Urinary bladder (tissue), 4 donors: ENCODE data around the gene LMX1A. TPM values are rescaled to one million over a fixed set of nuclear protein-coding genes. Genes with fewer than 3 reads are reported as not detected.

Source experiments
- DNase-seq: peaks from one replicate; pipeline ENCODE4 v3.0.0-alpha.2; 2015; ENCODE audit errors: extremely low spot score
- H3K27ac ChIP-seq: one replicate; pipeline ENCODE4 v1.5.1; 2013; ENCODE audit warnings: low read depth, mild to moderate bottlenecking, moderate library complexity
- H3K36me3 ChIP-seq: one replicate; pipeline ENCODE4 v1.6.1; 2013; ENCODE audit warnings: mild to moderate bottlenecking, moderate library complexity; ENCODE audit not compliant: insufficient read depth
- H3K4me1 ChIP-seq: one replicate; pipeline ENCODE4 v1.6.1; 2013; ENCODE audit warnings: mild to moderate bottlenecking, moderate library complexity; ENCODE audit not compliant: insufficient read depth
- H3K4me3 ChIP-seq: one replicate; pipeline ENCODE4 v1.5.1; 2013; ENCODE audit warnings: low read depth, low read length
- whole genome bisulfite sequencing: extraction: QIAGEN DNeasy Blood & Tissue Kit; methylation state at CpG from one replicate; pipeline ENCODE4 v1.1.7; 2013; 5-methylcytosine and 5-hydroxymethylcytosine counted together
- polyA plus RNA-seq: library from polyadenylated mRNA; stranded (reverse); fragments of 200-250 nt; gene quantifications from one replicate; pipeline ENCODE4 v1.2.3, GENCODE V29; 2013
- total RNA-seq: library from RNA; depleted of rRNA; stranded (reverse); fragments of >200 nt; gene quantifications from one replicate; pipeline ENCODE4 v1.2.3, GENCODE V29; 2014
- donor health status: healthy with polysubstance abuse.
- donor health status: healthy.

The LMX1A gene
- total and polyA plus RNA-seq, 2 donors: 0.29 to 0.42 TPM

GRCh38 chr1:165290148-165290547 is 66.4 kb downstream of the LMX1A start:
- DNase-seq: no peak
- H3K27ac ChIP-seq: no peak overlapping the region
- no peaks in the 10 kb centered on the region for H3K36me3 ChIP-seq
- H3K4me3 ChIP-seq: no peak overlapping the region
- no peaks in the 10 kb centered on the region for H3K4me1 ChIP-seq
- WGBS: 57% methylated on average over 7 of the region's 7 CpGs

- Histone ChIP-seq H3K4me1 (no peaks in the 10 kb centered on the region), H3K4me3 (no peak overlapping the region), H3K27ac (no peak overlapping the region), H3K36me3 (no peaks in the 10 kb centered on the region)
- no peak for DNase-seq
- 81% methylated on average over 3 of the region's 3 CpGs for WGBS
Measured at GRCh38 chr1:165289556-165289955, 67.0 kb downstream of the LMX1A start.

DNA sequence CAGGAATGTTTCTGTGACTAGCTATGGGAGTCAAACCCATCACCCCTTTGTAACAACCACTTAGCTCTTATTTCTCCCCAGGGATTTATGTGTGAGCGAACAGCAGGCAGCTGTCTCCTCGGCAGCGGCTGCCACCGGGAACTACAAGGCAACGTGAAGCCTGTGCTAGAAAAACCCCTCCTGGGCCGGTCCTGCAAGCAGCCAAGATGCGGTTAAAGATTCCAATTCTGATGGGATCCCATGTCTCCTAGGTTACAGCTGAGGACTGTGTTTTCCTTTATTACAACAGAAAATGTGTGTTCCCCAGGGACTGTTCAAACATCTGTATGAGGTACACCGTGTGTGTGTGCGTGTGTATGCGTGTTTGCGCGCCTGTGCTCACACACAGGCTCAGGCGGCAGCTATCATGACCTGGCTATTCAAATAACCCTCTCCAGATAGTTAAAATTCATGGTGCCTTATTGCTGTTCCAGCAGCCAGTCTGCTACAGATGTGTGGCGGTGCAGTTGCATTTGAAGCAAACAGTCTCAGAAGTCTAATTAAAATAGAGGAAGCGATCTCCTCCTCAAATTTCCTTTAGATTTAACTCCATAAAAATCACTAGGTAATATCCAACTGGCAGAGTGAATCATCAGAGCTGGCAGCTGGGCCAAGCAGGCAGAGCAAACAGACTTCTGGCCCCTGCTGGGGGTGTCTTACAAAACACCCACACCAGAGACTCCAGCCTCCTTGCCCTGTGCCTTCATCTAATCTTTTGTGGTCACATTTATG is 68.0 kb downstream of the LMX1A start:
- Histone ChIP-seq H3K4me1 (no peaks in the 10 kb centered on the region), H3K4me3 (no peak overlapping the region), H3K27ac (no peak overlapping the region), H3K36me3 (no peaks in the 10 kb centered on the region)
- DNase-seq: no peak
- WGBS: 46% methylated on average over 15 of the region's 15 CpGs

DNA sequence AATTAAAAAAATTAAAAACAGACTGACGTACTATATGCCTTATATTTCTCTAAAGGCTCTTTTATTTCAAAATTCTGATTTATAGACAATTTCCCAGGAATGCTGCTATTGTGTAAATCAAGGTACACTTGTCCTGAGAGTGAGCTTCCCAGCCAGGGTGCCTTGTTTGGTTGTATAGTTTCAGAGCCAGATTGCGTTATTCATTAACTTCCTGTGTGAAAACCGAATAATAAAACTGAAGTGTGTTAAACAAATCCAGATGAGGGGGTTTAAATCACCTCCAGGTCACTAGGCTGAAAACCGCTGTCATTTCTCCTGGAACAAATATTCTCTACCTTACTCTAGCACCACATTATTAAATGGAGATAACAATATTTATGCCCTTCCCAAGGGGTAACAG is 68.7 kb downstream of the LMX1A start:
- no peaks in the 10 kb centered on the region for H3K36me3 ChIP-seq
- no peak overlapping the region for H3K27ac ChIP-seq
- H3K4me1 ChIP-seq: no peaks in the 10 kb centered on the region
- no peak overlapping the region for H3K4me3 ChIP-seq
- 58% methylated on average over 4 of the region's 4 CpGs for WGBS
- no peak for DNase-seq

DNA sequence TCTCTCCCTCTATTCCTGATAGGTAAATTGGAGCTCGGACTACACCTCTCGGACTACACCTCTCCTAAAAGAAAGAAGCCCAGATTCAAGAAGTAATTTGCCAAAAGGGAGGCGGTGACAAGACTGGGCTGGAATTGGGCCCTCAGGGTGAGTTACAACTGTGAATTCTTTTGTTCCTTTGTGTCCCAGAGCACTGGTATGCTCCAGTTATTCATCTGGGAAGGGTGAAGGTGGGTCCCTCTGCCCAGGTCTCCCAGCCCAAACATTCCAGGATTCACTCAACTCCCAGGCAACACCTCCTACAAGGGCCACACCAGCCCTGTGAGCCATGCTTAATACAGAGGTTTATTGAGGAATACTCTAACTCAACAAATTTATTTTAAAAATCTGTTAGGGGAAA is 69.2 kb downstream of the LMX1A start:
- no peak for DNase-seq
- WGBS: 87% methylated on average over 3 of the region's 3 CpGs
- no peak overlapping the region for H3K4me3 ChIP-seq
- H3K36me3 ChIP-seq: no peaks in the 10 kb centered on the region
- H3K4me1 ChIP-seq: no peaks in the 10 kb centered on the region
- H3K27ac ChIP-seq: no peak overlapping the region

DNA sequence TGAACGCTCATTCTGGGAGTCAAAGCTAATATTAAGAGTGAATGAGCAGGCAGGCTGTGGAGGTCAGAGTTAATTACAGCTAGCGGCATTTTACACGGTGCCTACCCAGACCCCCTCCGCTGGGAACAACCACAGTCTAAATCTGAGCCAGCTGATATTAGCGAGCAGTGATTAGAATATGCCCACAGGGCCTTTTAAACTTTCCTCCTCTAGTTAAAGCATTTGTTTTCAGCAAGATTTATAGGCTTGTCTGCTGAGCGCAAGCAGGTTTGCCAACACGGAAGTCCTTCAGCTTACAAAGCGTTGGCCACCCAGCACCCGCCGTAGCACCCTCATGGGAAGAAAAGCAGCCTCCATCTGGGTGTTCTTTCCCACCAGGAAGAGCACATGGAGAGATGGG is 72.1 kb downstream of the LMX1A start:
- H3K36me3 ChIP-seq: no peaks in the 10 kb centered on the region
- no peak overlapping the region for H3K4me3 ChIP-seq
- DNase-seq: no peak
- H3K4me1 ChIP-seq: no peaks in the 10 kb centered on the region
- WGBS: 12% methylated on average over 10 of the region's 10 CpGs
- no peak overlapping the region for H3K27ac ChIP-seq

GRCh38 chr1:165281207-165281901 is 75.2 kb downstream of the LMX1A start:
- no peak for DNase-seq
- H3K27ac ChIP-seq: no peak overlapping the region
- no peak overlapping the region for H3K4me3 ChIP-seq
- WGBS: 77% methylated on average over 3 of the region's 3 CpGs
- no peaks in the 10 kb centered on the region for H3K4me1 ChIP-seq
- H3K36me3 ChIP-seq: no peaks in the 10 kb centered on the region

DNA sequence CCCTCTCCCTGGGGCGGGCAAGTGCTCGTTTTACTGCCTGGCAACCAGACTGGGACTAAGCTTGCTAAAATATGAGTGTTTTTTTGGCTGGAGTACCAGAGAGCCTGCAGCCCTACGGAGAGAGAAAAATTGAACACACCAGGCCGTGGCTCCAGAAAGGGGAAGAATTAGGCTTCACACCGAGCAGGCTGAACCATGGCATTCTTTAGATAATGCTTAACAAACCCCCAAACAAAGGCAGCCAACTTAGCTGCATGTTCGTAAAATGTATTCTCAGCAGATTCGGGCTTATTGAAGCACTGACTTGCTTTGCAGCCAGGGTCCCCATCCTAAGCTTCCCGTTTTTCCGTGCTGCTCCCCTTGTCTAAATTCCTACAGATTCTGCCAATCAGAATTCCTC is 76.6 kb downstream of the LMX1A start:
- no peak for DNase-seq
- Histone ChIP-seq H3K4me3 (no peak overlapping the region), H3K4me1 (no peaks in the 10 kb centered on the region), H3K36me3 (no peaks in the 10 kb centered on the region), H3K27ac (no peak overlapping the region)
- 33% methylated on average over 9 of the region's 9 CpGs for WGBS

- H3K4me3 ChIP-seq: no peak overlapping the region
- no peaks in the 10 kb centered on the region for H3K4me1 ChIP-seq
- WGBS: 32% methylated on average over 2 of the region's 2 CpGs
- DNase-seq: no peak
- no peak overlapping the region for H3K27ac ChIP-seq
- H3K36me3 ChIP-seq: no peaks in the 10 kb centered on the region
Measured at GRCh38 chr1:165276314-165276713, 80.2 kb downstream of the LMX1A start.

DNA sequence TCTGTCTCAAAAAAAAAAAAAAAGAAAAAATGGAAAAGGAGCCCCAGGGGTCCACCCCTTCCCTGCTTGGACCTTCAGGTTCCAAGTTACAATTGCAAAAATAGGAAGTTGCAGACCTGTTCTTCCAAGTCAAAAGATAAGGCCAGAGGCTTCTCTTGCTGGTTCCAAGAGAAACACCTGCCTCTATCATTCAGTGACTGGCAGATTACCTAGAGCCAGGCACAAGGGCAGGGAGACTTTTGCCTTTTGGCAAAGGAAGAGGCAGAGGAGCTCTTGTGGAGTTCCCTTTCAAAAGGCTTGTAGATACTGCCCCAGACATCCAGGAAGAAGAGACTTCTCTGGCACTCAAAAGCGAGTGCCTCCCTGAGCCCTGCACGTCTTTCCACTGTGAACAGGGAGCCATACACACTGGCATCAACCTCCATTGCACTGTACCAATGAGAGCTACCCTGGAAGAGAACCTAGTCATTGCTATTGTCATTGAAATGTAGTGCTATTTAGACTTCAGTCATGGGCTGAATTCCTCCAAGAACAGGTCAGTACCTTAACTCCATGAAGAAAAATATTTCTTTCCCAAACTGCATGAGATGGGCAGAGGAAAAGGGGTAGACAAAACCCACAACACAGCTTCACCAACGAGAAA is 91.2 kb downstream of the LMX1A start:
- no peak for DNase-seq
- Histone ChIP-seq H3K4me1 (no peaks in the 10 kb centered on the region), H3K36me3 (no peaks in the 10 kb centered on the region), H3K27ac (no peak overlapping the region), H3K4me3 (no peak overlapping the region)
- WGBS: 73% methylated on average over 3 of the region's 3 CpGs

DNA sequence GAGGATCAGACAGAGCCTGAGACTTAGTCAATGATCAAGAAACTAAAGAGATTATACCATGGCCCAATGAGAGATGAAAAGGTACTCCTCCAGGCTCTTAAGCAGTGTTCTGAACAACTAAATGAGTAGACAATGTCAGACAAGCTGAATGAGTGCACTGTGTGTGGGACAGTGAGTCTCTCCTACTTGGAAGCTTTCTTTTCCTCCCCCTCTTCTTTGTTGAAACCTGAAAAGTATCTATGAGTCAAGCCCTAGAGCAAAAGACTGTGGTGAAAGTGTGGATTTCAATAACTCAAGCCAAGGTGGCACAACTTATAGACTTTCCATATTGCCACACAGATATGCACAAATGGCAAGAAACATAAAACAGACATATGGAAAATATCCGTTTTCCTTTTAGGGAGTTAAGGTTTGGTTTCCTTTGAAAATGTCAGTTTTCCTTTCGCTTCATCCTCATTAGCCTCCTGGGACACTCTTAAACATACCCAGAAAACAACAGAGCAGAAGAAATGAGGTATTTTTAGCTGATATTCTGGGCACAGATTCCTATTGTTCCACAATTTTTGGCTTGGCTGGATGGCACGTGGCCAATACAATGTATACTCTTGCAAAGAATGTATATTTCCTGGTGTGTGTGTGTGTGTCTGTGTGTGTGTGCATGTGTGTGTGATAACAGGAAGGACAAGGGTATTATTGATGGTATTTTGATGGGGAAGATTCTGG is 96.6 kb downstream of the LMX1A start:
- no peak overlapping the region for H3K27ac ChIP-seq
- no peak overlapping the region for H3K4me3 ChIP-seq
- WGBS: 41% methylated on average over 3 of the region's 3 CpGs
- no peaks in the 10 kb centered on the region for H3K4me1 ChIP-seq
- no peak for DNase-seq
- no peaks in the 10 kb centered on the region for H3K36me3 ChIP-seq

GRCh38 chr1:165259236-165259635 is 97.3 kb downstream of the LMX1A start:
- H3K27ac ChIP-seq: no peak overlapping the region
- no peak for DNase-seq
- no peak overlapping the region for H3K4me3 ChIP-seq
- no peaks in the 10 kb centered on the region for H3K36me3 ChIP-seq
- H3K4me1 ChIP-seq: no peaks in the 10 kb centered on the region
- 65% methylated on average over 2 of the region's 2 CpGs for WGBS

GRCh38 chr1:165257969-165258459 is 98.5 kb downstream of the LMX1A start:
- H3K27ac ChIP-seq: no peak overlapping the region
- no peak overlapping the region for H3K4me3 ChIP-seq
- WGBS: 35% methylated on average over 3 of the region's 3 CpGs
- H3K4me1 ChIP-seq: no peaks in the 10 kb centered on the region
- no peaks in the 10 kb centered on the region for H3K36me3 ChIP-seq
- no peak for DNase-seq
